Hepatocyte (in vitro differentiated cells): ENCODE results near the gene SRBD1. TPM values are rescaled to one million over a fixed set of nuclear protein-coding genes. Genes with fewer than 3 reads are reported as not detected.
A peak's percentile ranks its signal among the peaks of the same experiment; 100 is the strongest.

ENCODE experiments used
- DNase-seq: peaks from one replicate; pipeline ENCODE4 v3.0.0-alpha.2; 2016; ENCODE audit warnings: low spot score
- H2AFZ ChIP-seq: fragments of 200-600 bp; sonication (generic); 2 replicates; pipeline ENCODE4 v1.6.0; 2016; ENCODE audit warnings: antibody characterized with exemption, mild to moderate bottlenecking
- H3K27ac ChIP-seq: fragments of 200-600 bp; sonication (generic); 2 replicates; pipeline ENCODE4 v1.5.1; 2016; ENCODE audit warnings: mild to moderate bottlenecking
- H3K27me3 ChIP-seq: fragments of 200-600 bp; sonication (generic); 2 replicates; pipeline ENCODE4 v1.6.1; 2016
- H3K36me3 ChIP-seq: fragments of 200-600 bp; sonication (generic); replicated peaks from 2 replicates; pipeline ENCODE4 v1.5.1; 2016; ENCODE audit warnings: low read depth; ENCODE audit not compliant: insufficient read depth
- H3K4me1 ChIP-seq: fragments of 200-600 bp; sonication (generic); 2 replicates; pipeline ENCODE4 v1.5.1; 2016; ENCODE audit warnings: mild to moderate bottlenecking, moderate library complexity; ENCODE audit not compliant: insufficient read depth
- H3K4me2 ChIP-seq: fragments of 200-600 bp; sonication (generic); 2 replicates; pipeline ENCODE4 v1.6.0; 2016
- H3K4me3 ChIP-seq: fragments of 200-600 bp; sonication (generic); 2 replicates; pipeline ENCODE4 v1.5.1; 2016; ENCODE audit warnings: mild to moderate bottlenecking
- H3K79me2 ChIP-seq: fragments of 200-600 bp; sonication (generic); 2 replicates; pipeline ENCODE4 v1.6.0; 2017; ENCODE audit warnings: mild to moderate bottlenecking
- H3K9me2 ChIP-seq: fragments of 200-600 bp; sonication (generic); replicated peaks from 2 replicates; pipeline ENCODE4 v1.6.0; 2017; ENCODE audit warnings: mild to moderate bottlenecking; ENCODE audit not compliant: insufficient read depth
- H3K9me3 ChIP-seq: fragments of 200-600 bp; sonication (generic); 2 replicates; pipeline ENCODE4 v1.5.1; 2016; ENCODE audit warnings: low read depth, mild to moderate bottlenecking
- H4K20me1 ChIP-seq: fragments of 200-600 bp; sonication (generic); 2 replicates; pipeline ENCODE4 v1.6.0; 2016; ENCODE audit warnings: mild to moderate bottlenecking; ENCODE audit not compliant: insufficient read depth, poor library complexity, severe bottlenecking
- CTCF ChIP-seq: fragments of 200-600 bp; sonication (generic); IDR thresholded peaks from 2 replicates; pipeline ENCODE4 v1.5.1; 2016; ENCODE audit warnings: antibody characterized with exemption, mild to moderate bottlenecking; ENCODE audit not compliant: poor library complexity
- EZH2 ChIP-seq: fragments of 200-600 bp; sonication (generic); IDR thresholded peaks from 2 replicates; pipeline ENCODE4 v1.6.1; 2016; ENCODE audit warnings: antibody characterized with exemption, mild to moderate bottlenecking, borderline replicate concordance
- EZH2phosphoT487 ChIP-seq: fragments of 200-600 bp; sonication (generic); IDR thresholded peaks from one replicate; pipeline ENCODE4 v1.6.1; 2018; ENCODE audit warnings: antibody characterized with exemption, mild to moderate bottlenecking, low read depth, moderate library complexity; ENCODE audit not compliant: unreplicated experiment, severe bottlenecking
- WGBS: methylation state at CpG from one replicate; pipeline ENCODE4 v1.1.6; 2016; ENCODE audit warnings: low lambda C conversion rate; ENCODE audit errors: missing lambda C conversion rate; 5-methylcytosine and 5-hydroxymethylcytosine counted together
- polyA plus RNA-seq: library from polyadenylated mRNA; unstranded; fragments of >200 nt; fragmentation: Nextera tagmentation; extraction: Ambion mirVana; gene quantifications from 2 replicates; pipeline ENCODE4 v1.2.1, GENCODE V29; 2016
- total RNA-seq: library from RNA; depleted of rRNA; stranded (reverse); fragments of >200 nt; gene quantifications from 2 replicates; pipeline ENCODE4 v1.2.3, GENCODE V29; 2014

Gene SRBD1
- total RNA-seq (16.6 and 18.1 TPM in 2 replicates), polyA plus RNA-seq (6.6 and 6.7 TPM in 2 replicates)

GRCh38 chr2:45611020-45611859 is at the start of gene SRBD1:
Gene SRBD1, minus strand, starts transcription at chr2:45611267. Its CDS starts 5,826 bp downstream, at chr2:45605441.
- H3K9me2 ChIP-seq = no peaks in the 10 kb centered on the region
- no peaks in the 10 kb centered on the region for H4K20me1 ChIP-seq
- no peaks in the 10 kb centered on the region for H3K36me3 ChIP-seq
- WGBS = 5% methylated on average over 44 of the region's 44 CpGs
- peak within 1 kb of the TSS; percentile 88 for H2AFZ ChIP-seq
- TF ChIP-seq EZH2 = no peak
- TF ChIP-seq EZH2phosphoT487 = no peak
- no peak for TF ChIP-seq CTCF
- DNase-seq = peak; percentile 97
- H3K4me1 ChIP-seq = no peaks in the 10 kb centered on the region
- peak within 1 kb of the TSS; percentile 57 for H3K4me3 ChIP-seq
- H3K4me2 ChIP-seq = peak within 1 kb of the TSS; percentile 83
- H3K9me3 ChIP-seq = no peaks in the 10 kb centered on the region
- H3K79me2 ChIP-seq = peaks cover 25% of the 10 kb centered on the region
- peak within 1 kb of the TSS; percentile 81 for H3K27ac ChIP-seq
- H3K27me3 ChIP-seq = no peaks in the 10 kb centered on the region

- H3K4me3 ChIP-seq = no peak overlapping the region
- H3K4me1 ChIP-seq = peaks cover under 1% of the 10 kb centered on the region
- H3K27ac ChIP-seq = no peak overlapping the region
- H3K36me3 ChIP-seq = no peaks in the 10 kb centered on the region
- no peaks in the 10 kb centered on the region for H3K9me2 ChIP-seq
- no peak for TF ChIP-seq EZH2phosphoT487
- no peak for TF ChIP-seq CTCF
- no peak for TF ChIP-seq EZH2
- peaks cover 8% of the 10 kb centered on the region for H4K20me1 ChIP-seq
- no peak overlapping the region for H2AFZ ChIP-seq
- 87% methylated on average over 3 of the region's 3 CpGs for WGBS
- H3K79me2 ChIP-seq = peaks cover 46% of the 10 kb centered on the region
- H3K4me2 ChIP-seq = no peak overlapping the region
- DNase-seq = no peak
- peaks cover 2% of the 10 kb centered on the region for H3K27me3 ChIP-seq
- no peaks in the 10 kb centered on the region for H3K9me3 ChIP-seq
Observed at GRCh38 chr2:45654250-45654649, 43.2 kb upstream of the SRBD1 start.

GRCh38 chr2:45653122-45653913 is 42.3 kb upstream of the SRBD1 start:
- DNase-seq = no peak
- H3K4me1 ChIP-seq = peaks cover 6% of the 10 kb centered on the region
- H3K27ac ChIP-seq = no peak overlapping the region
- H3K4me2 ChIP-seq = peak overlapping the region; percentile 95
- H3K9me3 ChIP-seq = no peaks in the 10 kb centered on the region
- peaks cover 46% of the 10 kb centered on the region for H3K79me2 ChIP-seq
- H3K4me3 ChIP-seq = peak overlapping the region; percentile 53
- H3K9me2 ChIP-seq = no peaks in the 10 kb centered on the region
- H3K27me3 ChIP-seq = peaks cover 2% of the 10 kb centered on the region
- no peak overlapping the region for H2AFZ ChIP-seq
- H4K20me1 ChIP-seq = peaks cover 8% of the 10 kb centered on the region
- 71% methylated on average over 5 of the region's 5 CpGs for WGBS
- no peaks in the 10 kb centered on the region for H3K36me3 ChIP-seq
- TF ChIP-seq CTCF = no peak
- no peak for TF ChIP-seq EZH2phosphoT487
- no peak for TF ChIP-seq EZH2
